Breast epithelium (tissue), 3 donors: ENCODE results near the gene ZNF366.

ENCODE experiments used
- CTCF ChIP-seq, 3 donors: fragments of 450-650 bp; IDR thresholded peaks; one replicate each; pipeline ENCODE4 v1.5.1; 2016 to 2017; ENCODE audit warnings: antibody characterized with exemption in 3 of 3, mild to moderate bottlenecking in 3 of 3, moderate library complexity in 3 of 3
- POLR2A ChIP-seq: fragments of 450-650 bp; IDR thresholded peaks from one replicate; pipeline ENCODE4 v1.6.1; 2016; ENCODE audit warnings: antibody characterized with exemption, mild to moderate bottlenecking, moderate library complexity
- POLR2AphosphoS5 ChIP-seq, 3 donors: sonication (generic); formaldehyde crosslinking; IDR thresholded peaks; one replicate each; pipeline ENCODE4 v1.6.1; 2017; ENCODE audit warnings: antibody characterized with exemption in 3 of 3

- TF ChIP-seq CTCF (IDR thresholded peaks at IDR 0.05) (no peak), POLR2A (no peak), POLR2AphosphoS5 (IDR thresholded peaks at IDR 0.05) (no peak)
Measured at GRCh38 chr5:72474516-72474915, 32.7 kb downstream of the ZNF366 start.
